ENCODE results near the gene PLIN3.
"Not testable (repeated sequence)": the region's sequence is repeated elsewhere in the genome, so short reads cannot be mapped to it uniquely, and the experiment has no call there.

The PLIN3 gene

DNA sequence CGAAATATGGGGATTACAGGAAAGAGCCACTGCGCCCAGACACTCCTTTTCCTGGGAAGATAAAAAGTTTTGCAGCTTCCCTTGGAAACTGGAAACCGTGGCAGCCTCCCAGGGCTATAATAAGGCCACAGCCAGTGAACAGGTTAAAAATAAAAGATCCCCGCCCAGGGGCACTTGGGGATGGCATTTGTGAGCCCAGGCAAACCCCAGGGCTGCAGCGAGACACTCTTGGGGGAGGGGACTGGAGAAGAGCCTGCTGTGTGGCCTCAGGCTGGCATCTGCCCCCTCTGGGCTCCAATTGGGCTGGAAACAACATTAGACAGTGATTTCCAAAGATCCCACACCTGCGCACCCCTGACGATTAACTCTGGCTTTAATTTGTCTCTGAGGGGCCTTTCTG is 64.8 kb downstream of the PLIN3 start:
- no peak overlapping the region for H3K4me3 ChIP-seq (replicated peaks in 1 of 2; ENCODE audit: low read depth in 2 of 2, low read length in 2 of 2)
- TF ChIP-seq, protein P1, sequence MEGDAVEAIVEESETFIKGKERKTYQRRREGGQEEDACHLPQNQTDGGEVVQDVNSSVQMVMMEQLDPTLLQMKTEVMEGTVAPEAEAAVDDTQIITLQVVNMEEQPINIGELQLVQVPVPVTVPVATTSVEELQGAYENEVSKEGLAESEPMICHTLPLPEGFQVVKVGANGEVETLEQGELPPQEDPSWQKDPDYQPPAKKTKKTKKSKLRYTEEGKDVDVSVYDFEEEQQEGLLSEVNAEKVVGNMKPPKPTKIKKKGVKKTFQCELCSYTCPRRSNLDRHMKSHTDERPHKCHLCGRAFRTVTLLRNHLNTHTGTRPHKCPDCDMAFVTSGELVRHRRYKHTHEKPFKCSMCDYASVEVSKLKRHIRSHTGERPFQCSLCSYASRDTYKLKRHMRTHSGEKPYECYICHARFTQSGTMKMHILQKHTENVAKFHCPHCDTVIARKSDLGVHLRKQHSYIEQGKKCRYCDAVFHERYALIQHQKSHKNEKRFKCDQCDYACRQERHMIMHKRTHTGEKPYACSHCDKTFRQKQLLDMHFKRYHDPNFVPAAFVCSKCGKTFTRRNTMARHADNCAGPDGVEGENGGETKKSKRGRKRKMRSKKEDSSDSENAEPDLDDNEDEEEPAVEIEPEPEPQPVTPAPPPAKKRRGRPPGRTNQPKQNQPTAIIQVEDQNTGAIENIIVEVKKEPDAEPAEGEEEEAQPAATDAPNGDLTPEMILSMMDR (IDR thresholded peaks at IDR 0.05; ENCODE audit: low read depth, low read length): no peak
- DNase-seq (ENCODE audit: low read depth in 2 of 2): no peak

DNA sequence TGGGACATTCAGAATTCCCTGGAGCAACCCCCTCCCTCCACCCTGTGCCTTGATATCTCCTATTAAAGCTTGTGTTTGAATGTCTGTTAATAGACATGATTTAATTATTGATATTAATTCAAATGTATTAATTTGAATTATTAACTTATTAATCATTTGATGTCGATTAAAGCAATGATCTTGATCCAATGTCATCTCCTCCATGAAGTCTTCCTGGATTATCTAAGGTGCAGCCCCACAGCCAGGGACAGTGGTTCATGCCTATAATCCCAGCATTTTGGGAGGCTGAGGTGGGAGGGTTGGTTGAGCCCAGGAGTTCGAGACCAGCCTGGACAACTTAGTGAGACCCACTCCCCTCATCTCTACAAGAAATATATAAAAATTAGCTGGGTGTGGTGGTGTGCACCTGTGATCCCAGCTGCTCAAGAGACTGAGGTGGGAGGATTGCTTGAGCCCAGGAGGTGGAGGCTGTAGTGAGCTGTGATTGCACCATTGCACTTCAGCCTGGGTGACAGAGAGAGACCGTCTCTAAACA is 66.3 kb downstream of the PLIN3 start:
- no peak for DNase-seq (ENCODE audit: low read depth in 2 of 2)
- no peak overlapping the region for H3K4me3 ChIP-seq (replicated peaks in 1 of 2; ENCODE audit: low read depth in 2 of 2, low read length in 2 of 2)
- TF ChIP-seq, protein P1 (IDR thresholded peaks at IDR 0.05; ENCODE audit: low read depth, low read length): no peak

DNA sequence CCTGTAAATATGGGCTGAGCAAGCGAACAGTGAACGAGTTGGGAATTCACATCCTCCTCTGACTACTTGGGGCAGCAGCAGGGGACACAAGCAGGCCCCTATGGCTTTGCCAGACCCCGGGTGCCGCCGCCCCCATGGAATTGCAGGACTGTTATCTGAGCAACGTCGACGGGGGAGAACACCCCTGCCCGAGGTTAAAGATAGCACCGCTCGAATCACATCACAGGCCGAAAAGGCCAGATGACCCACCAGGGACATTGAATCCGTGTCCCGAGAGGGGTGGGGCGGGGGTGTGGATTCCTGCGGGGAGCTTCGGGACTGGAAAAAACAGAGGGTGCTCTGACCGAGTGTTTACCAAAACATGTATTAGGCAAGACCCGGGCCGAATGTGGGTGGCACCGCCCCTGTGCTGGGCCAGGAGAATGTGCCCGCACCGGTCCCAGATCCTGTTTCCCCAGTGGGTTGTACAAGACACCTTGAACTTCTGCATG is 66.8 kb downstream of the PLIN3 start:
- no peak for DNase-seq (ENCODE audit: low read depth in 2 of 2)
- TF ChIP-seq, protein P1 (IDR thresholded peaks at IDR 0.05; ENCODE audit: low read depth, low read length): no peak
- H3K4me3 ChIP-seq (replicated peaks in 1 of 2; ENCODE audit: low read depth in 2 of 2, low read length in 2 of 2): no peak overlapping the region

DNA sequence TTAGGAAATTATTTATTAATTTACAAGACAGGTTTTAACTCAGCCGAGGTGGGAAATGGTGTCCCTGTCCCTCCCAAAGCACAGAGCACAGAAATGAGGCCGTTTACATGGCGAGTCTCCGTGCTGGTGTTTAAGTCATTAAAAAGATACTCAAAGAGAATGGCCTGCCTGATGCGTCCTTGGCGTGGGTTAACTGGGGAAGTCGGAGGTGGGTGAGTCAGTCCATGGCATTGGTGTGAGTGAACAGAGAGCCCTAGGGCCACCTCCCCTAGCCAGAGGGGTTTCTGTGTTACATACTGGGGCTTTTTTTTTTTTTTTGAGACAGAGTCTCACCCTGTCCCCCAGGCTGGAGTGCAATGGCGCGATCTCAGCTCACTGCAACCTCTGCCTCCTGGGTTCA is 72.1 kb downstream of the PLIN3 start:
- TF ChIP-seq, protein P1 (IDR thresholded peaks at IDR 0.05; ENCODE audit: low read depth, low read length): no peak
- H3K4me3 ChIP-seq (replicated peaks in 1 of 2; ENCODE audit: low read depth in 2 of 2, low read length in 2 of 2): no peak overlapping the region
- DNase-seq (ENCODE audit: low read depth in 2 of 2): no peak

DNA sequence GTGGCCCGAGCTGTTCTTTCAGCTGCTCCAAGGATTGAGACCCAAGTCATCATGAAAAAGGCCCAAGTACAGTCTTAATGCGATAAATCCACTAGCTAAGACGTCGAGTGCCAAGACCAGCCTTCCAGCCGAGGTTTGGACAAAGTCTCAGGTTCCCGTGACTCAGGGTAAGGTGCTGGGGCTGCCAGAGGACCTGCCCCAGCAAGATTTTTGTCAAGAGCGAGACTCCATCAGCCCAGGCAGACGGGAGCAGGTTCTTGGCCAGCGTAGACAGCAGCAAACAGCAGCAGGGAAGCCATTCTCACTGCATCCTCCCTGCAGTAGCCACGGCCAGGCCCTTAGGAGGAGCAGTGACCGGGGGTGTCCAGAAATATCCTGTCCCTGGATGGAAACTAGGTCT is 72.5 kb downstream of the PLIN3 start:
- no peak overlapping the region for H3K4me3 ChIP-seq (replicated peaks in 1 of 2; ENCODE audit: low read depth in 2 of 2, low read length in 2 of 2)
- no peak for DNase-seq (ENCODE audit: low read depth in 2 of 2)
- TF ChIP-seq, protein P1 (IDR thresholded peaks at IDR 0.05; ENCODE audit: low read depth, low read length): no peak

DNA sequence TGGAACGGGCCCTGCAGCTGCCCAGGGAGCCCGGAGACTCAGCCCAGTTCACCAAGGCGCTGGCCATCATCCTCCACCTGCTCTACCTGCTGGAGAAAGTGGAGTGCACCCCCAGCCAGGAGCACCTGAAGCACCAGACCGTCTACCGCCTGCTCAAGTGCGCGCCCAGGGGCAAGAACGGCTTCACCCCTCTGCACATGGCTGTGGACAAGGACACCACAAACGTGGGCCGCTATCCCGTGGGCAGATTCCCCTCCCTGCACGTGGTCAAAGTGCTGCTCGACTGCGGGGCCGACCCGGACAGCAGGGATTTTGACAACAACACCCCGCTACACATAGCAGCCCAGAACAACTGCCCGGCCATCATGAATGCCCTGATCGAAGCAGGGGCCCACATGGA is 74.2 kb downstream of the PLIN3 start:
- DNase-seq (ENCODE audit: low read depth in 2 of 2): not testable (repeated sequence)

DNA sequence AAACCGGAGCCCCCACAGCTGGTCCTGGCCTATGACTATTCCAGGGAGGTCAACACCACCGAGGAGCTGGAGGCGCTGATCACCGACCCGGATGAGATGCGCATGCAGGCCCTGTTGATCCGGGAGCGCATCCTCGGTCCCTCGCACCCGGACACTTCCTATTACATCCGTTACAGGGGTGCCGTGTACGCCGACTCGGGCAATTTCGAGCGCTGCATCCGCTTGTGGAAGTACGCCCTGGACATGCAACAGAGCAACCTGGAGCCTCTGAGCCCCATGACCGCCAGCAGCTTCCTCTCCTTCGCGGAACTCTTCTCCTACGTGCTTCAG is 74.6 kb downstream of the PLIN3 start:
- peak overlapping the region in 1 of 2 donors; percentile 68 for H3K4me3 ChIP-seq (replicated peaks in 1 of 2; ENCODE audit: low read depth in 2 of 2, low read length in 2 of 2)
- not testable (repeated sequence) for DNase-seq (ENCODE audit: low read depth in 2 of 2)

More for the DNA sequence above, 74.2 kb downstream of the PLIN3 start:
- not testable (repeated sequence) for H3K4me3 ChIP-seq (replicated peaks in 1 of 2; ENCODE audit: low read depth in 2 of 2, low read length in 2 of 2)

DNA sequence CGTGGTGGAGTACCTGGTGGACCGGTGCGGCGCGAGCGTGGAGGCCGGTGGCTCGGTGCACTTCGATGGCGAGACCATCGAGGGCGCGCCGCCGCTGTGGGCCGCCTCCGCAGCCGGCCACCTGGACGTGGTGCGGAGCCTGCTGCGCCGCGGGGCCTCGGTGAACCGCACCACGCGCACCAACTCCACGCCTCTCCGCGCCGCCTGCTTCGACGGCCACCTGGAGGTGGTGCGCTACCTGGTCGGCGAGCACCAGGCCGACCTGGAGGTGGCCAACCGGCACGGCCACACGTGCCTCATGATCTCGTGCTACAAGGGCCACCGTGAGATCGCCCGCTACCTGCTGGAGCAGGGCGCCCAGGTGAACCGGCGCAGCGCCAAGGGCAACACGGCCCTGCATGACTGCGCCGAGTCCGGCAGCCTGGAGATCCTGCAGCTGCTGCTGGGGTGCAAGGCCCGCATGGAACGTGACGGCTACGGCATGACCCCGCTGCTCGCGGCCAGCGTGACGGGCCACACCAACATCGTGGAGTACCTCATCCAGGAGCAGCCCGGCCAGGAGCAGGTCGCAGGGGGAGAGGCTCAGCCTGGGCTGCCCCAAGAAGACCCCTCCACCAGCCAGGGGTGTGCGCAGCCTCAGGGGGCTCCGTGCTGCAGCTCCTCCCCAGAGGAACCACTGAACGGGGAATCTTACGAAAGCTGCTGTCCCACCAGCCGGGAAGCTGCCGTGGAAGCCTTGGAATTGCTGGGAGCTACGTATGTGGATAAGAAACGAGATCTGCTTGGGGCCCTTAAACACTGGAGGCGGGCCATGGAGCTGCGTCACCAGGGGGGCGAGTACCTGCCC is 75.2 kb downstream of the PLIN3 start:
- not testable (repeated sequence) for DNase-seq (ENCODE audit: low read depth in 2 of 2)

More for the DNA sequence above, 75.2 kb downstream of the PLIN3 start:
- peak overlapping the region; percentile 67 to 68 for H3K4me3 ChIP-seq (replicated peaks in 1 of 2; ENCODE audit: low read depth in 2 of 2, low read length in 2 of 2)
